ENCODE measurements around the gene KRTAP5-2. TPM values are rescaled to one million over a fixed set of nuclear protein-coding genes. Genes with fewer than 3 reads are reported as not detected.
A peak's percentile ranks its signal among the peaks of the same experiment; 100 is the strongest.

The KRTAP5-2 gene
- total and polyA plus RNA-seq, 3 donors from 2014 or later, result not detected

GRCh38 chr11:1573077-1573902 lies 24.8 kb downstream of the KRTAP5-2 start:
- Histone ChIP-seq H3K4me3 (peak overlapping the region; percentile 54 to 66), H3K36me3 (ENCODE audit: low read depth, missing control alignments) (no peaks in the 10 kb centered on the region), H3K27me3 (no peaks in the 10 kb centered on the region), H3K4me1 (peaks cover 18% of the 10 kb centered on the region), H3K27ac (peak overlapping the region in 1 of 2 donors; percentile 76), H3K9me3 (no peaks in the 10 kb centered on the region)
- DNase-seq, result no peak
- WGBS, 2 donors, result 2 to 3% methylated on average over 19 to 36 of the region's 37 CpGs
- intact Hi-C loops (cut with DNase I; ENCODE audit: low total_unique reads), result no loop called here
- no peak for TF ChIP-seq CTCF (IDR thresholded peaks at IDR 0.05)
- TF ChIP-seq POLR2A (IDR thresholded peaks at IDR 0.05), result no peak

GRCh38 chr11:1572197-1573076 lies 25.7 kb downstream of the KRTAP5-2 start, which contains the start of gene DUSP8:
Gene DUSP8 (minus strand): TSS chr11:1572271. CDS start chr11:1565826, 6,445 bp downstream.
- peak within 1 kb of the TSS; percentile 54 to 66 for H3K4me3 ChIP-seq
- DNase-seq, result peak; percentile 93
- H3K27me3 ChIP-seq, result no peaks in the 10 kb centered on the region
- H3K27ac ChIP-seq, result peak within 1 kb of the TSS; percentile 55 to 76
- no peaks in the 10 kb centered on the region for H3K9me3 ChIP-seq
- intact Hi-C loops (cut with DNase I; ENCODE audit: low total_unique reads), result no loop called here
- no peaks in the 10 kb centered on the region for H3K36me3 ChIP-seq (ENCODE audit: low read depth, missing control alignments)
- 1% methylated on average over 62 of the region's 124 CpGs; no CpG with 5 or more reads in 1 of the 2 donors for WGBS, 2 donors
- H3K4me1 ChIP-seq, result peaks cover 18% of the 10 kb centered on the region
- TF ChIP-seq CTCF (IDR thresholded peaks at IDR 0.05), result no peak
- no peak for TF ChIP-seq POLR2A (IDR thresholded peaks at IDR 0.05)

- no peak for DNase-seq
- Histone ChIP-seq H3K27me3 (no peaks in the 10 kb centered on the region), H3K9me3 (no peaks in the 10 kb centered on the region), H3K27ac (peak overlapping the region in 1 of 2 donors; percentile 61), H3K4me3 (peak overlapping the region; percentile 54 to 65), H3K4me1 (peaks cover 18% of the 10 kb centered on the region), H3K36me3 (ENCODE audit: low read depth, missing control alignments) (no peaks in the 10 kb centered on the region)
- WGBS, 2 donors, result 1% methylated on average over 61 of the region's 91 CpGs; no CpG with 5 or more reads in 1 of the 2 donors
- intact Hi-C loops (cut with DNase I; ENCODE audit: low total_unique reads), result no loop called here
- no peak for TF ChIP-seq CTCF (IDR thresholded peaks at IDR 0.05)
- no peak for TF ChIP-seq POLR2A (IDR thresholded peaks at IDR 0.05)
These were observed 26.3 kb downstream of the KRTAP5-2 start for GRCh38 chr11:1571760-1572196.

GRCh38 chr11:1570896-1571759 lies 27.0 kb downstream of the KRTAP5-2 start:
- H3K9me3 ChIP-seq, result no peaks in the 10 kb centered on the region
- no peak for TF ChIP-seq CTCF (IDR thresholded peaks at IDR 0.05)
- no peak for TF ChIP-seq POLR2A (IDR thresholded peaks at IDR 0.05)
- intact Hi-C loops (cut with DNase I; ENCODE audit: low total_unique reads), result no loop called here
- peaks cover 18% of the 10 kb centered on the region for H3K4me1 ChIP-seq
- H3K36me3 ChIP-seq (ENCODE audit: low read depth, missing control alignments), result no peaks in the 10 kb centered on the region
- H3K4me3 ChIP-seq, result peak overlapping the region; percentile 50 to 65
- no peaks in the 10 kb centered on the region for H3K27me3 ChIP-seq
- 12 to 60% methylated on average over 3 to 48 of the region's 58 CpGs for WGBS, 2 donors
- H3K27ac ChIP-seq, result peak overlapping the region in 1 of 2 donors; percentile 61
- DNase-seq, result no peak
